HEK293 (cell line): ENCODE data around the gene AFF3.

Experiments
- CTCF ChIA-PET: fragments of 350-600 bp; formaldehyde crosslinking; extraction: SDS; loops from one replicate; lab custom pipeline; 2021; ENCODE audit warnings: antibody characterized with exemption; lab: Yijun Ruan, JAX
- POLR2A ChIA-PET: fragments of 300-600 bp; formaldehyde crosslinking; extraction: SDS; loops from one replicate; lab custom pipeline; 2020; ENCODE audit warnings: antibody characterized with exemption, inconsistent platforms; lab: Yijun Ruan, JAX
- H3K27ac ChIP-seq: fragments of 200-500 bp; sonication (Bioruptor generic); 2 replicates; pipeline ENCODE4 v1.5.1; 2014; ENCODE audit warnings: low read depth, low read length, control low read depth, inconsistent platforms; ENCODE audit errors: extremely low read depth
- H3K36me3 ChIP-seq, 2 experiments: fragments of 200-500 bp in 1 of 2; sonication (Bioruptor generic) in 1 of 2; 1 replicate in 1 of 2; 2 replicates in 1 of 2; pipeline ENCODE4 v1.5.1; 2014 to 2017; ENCODE audit warnings: inconsistent platforms in 2 of 2, low read length in 2 of 2; ENCODE audit not compliant: control insufficient read depth in 2 of 2, insufficient read depth in 1 of 2
- H3K4me1 ChIP-seq: fragments of 200-500 bp; sonication (Bioruptor generic); 2 replicates; pipeline ENCODE4 v1.5.1; 2014; ENCODE audit warnings: mild to moderate bottlenecking, low read length, inconsistent platforms; ENCODE audit not compliant: control insufficient read depth, insufficient read depth
- H3K4me3 ChIP-seq: 2 replicates; pipeline ENCODE4 v1.5.1; 2011; ENCODE audit warnings: low read depth, mild to moderate bottlenecking, control low read depth, low read length, moderate library complexity
- H3K9me3 ChIP-seq: fragments of 200-500 bp; sonication (Bioruptor generic); 2 replicates; pipeline ENCODE4 v1.5.1; 2014; ENCODE audit warnings: low read depth, low read length, inconsistent platforms; ENCODE audit not compliant: control insufficient read depth, insufficient read depth
- MEIS1 ChIP-seq: sonication (generic); formaldehyde crosslinking; IDR thresholded peaks from 2 replicates; pipeline ENCODE4 v1.8.1; 2022; ENCODE audit warnings: missing genetic modification reagents, mild to moderate bottlenecking, borderline replicate concordance
- PRDM4 ChIP-seq: fragments of 450-650 bp; formaldehyde crosslinking; IDR thresholded peaks from 2 replicates; pipeline ENCODE4 v1.5.1; 2017; ENCODE audit warnings: missing biosample characterization, missing genetic modification characterization
- ZNF157 ChIP-seq: fragments of 450-650 bp; formaldehyde crosslinking; IDR thresholded peaks from 2 replicates; pipeline ENCODE4 v1.5.1; 2016; ENCODE audit warnings: missing biosample characterization, missing genetic modification characterization
- ZNF23 ChIP-seq: fragments of 450-650 bp; formaldehyde crosslinking; IDR thresholded peaks from 2 replicates; pipeline ENCODE4 v1.5.1; 2016; ENCODE audit warnings: missing biosample characterization, missing genetic modification characterization, borderline replicate concordance
- ZNF501 ChIP-seq: fragments of 450-650 bp; formaldehyde crosslinking; IDR thresholded peaks from 2 replicates; pipeline ENCODE4 v1.5.1; 2016; ENCODE audit warnings: missing biosample characterization, missing genetic modification characterization
- ZNF555 ChIP-seq: fragments of 450-650 bp; formaldehyde crosslinking; conservative IDR thresholded peaks from 2 replicates; pipeline ENCODE4 v1.5.1; 2017; ENCODE audit warnings: missing biosample characterization, mild to moderate bottlenecking, missing genetic modification characterization, inconsistent platforms
- ZNF585B ChIP-seq: fragments of 450-650 bp; formaldehyde crosslinking; IDR thresholded peaks from 2 replicates; pipeline ENCODE4 v1.5.1; 2016; ENCODE audit warnings: missing biosample characterization, missing genetic modification characterization
- ZNF776 ChIP-seq: fragments of 450-650 bp; formaldehyde crosslinking; IDR thresholded peaks from 2 replicates; pipeline ENCODE4 v1.5.0; 2017; ENCODE audit warnings: missing biosample characterization, missing genetic modification characterization, borderline replicate concordance
- ZNF830 ChIP-seq: fragments of 450-650 bp; IDR thresholded peaks from 2 replicates; pipeline ENCODE4 v1.5.0; 2018; ENCODE audit warnings: missing biosample characterization, missing genetic modification characterization, low read depth, mild to moderate bottlenecking, moderate library complexity
- TF ChIP-seq, protein P1 (sequence below): fragments of 450-650 bp; IDR thresholded peaks from 2 replicates; pipeline ENCODE4 v1.5.1; 2018; ENCODE audit warnings: missing biosample characterization, missing genetic modification characterization
- TF ChIP-seq, protein P2 (sequence below): IDR thresholded peaks from 2 replicates; pipeline ENCODE4 v1.6.1; 2011; ENCODE audit warnings: mild to moderate bottlenecking, low read depth, low read length, borderline replicate concordance
- TF ChIP-seq, protein P3 (sequence below): fragments of 450-650 bp; formaldehyde crosslinking; IDR thresholded peaks from 2 replicates; pipeline ENCODE4 v1.5.1; 2016; ENCODE audit warnings: missing biosample characterization, missing genetic modification characterization
- TF ChIP-seq, protein P4 (sequence below): fragments of 450-650 bp; formaldehyde crosslinking; IDR thresholded peaks from 2 replicates; pipeline ENCODE4 v1.5.1; 2016; ENCODE audit warnings: missing biosample characterization, missing genetic modification characterization

The AFF3 gene

GRCh38 chr2:100185105-100185504, 42.7 kb upstream of the AFF3 start (continued):
- TF ChIP-seq ZNF501 (no peak), ZNF23 (no peak), ZNF555 (tag by site-specific recombination) (no peak), ZNF776 (tag by site-specific recombination) (no peak)
- TF ChIP-seq, protein P1, sequence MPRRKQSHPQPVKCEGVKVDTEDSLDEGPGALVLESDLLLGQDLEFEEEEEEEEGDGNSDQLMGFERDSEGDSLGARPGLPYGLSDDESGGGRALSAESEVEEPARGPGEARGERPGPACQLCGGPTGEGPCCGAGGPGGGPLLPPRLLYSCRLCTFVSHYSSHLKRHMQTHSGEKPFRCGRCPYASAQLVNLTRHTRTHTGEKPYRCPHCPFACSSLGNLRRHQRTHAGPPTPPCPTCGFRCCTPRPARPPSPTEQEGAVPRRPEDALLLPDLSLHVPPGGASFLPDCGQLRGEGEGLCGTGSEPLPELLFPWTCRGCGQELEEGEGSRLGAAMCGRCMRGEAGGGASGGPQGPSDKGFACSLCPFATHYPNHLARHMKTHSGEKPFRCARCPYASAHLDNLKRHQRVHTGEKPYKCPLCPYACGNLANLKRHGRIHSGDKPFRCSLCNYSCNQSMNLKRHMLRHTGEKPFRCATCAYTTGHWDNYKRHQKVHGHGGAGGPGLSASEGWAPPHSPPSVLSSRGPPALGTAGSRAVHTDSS (tag by site-specific recombination) = no peak
- TF ChIP-seq, all 188 proteins: peak for 0

DNA sequence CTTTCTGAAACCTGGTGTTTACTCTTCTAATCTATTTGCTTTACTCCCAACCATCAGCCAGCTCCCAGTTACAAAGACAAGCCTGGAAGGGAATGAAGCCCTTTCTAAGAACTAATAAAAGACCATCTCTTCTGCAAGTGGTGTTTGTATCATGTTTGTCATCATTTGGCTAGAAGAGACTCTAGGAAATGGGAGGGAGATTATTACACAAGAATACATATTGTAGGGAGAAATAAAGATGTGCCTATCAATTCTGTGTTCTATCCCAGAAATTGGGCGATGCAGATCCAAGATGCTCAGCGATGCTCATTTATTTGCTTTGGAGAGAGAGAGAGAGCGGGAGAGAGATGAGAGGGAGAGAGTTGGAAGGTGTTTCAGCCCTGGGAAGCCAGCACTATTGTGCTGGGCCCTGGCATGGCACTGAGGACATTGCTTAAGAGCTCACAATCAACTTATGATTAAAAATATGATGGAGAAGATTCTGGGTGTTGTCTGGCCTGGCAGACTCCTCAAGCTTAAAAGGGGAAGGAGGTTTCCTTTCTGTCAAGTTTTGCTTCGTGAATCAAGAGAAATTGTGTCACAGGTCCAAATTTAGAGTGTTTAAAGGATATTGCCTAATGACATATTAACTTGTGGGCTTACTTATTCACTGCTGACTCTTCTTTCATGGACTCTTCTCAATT, 41.8 kb upstream of the AFF3 start:
- H3K36me3 ChIP-seq = no peaks in the 10 kb centered on the region
- H3K9me3 ChIP-seq = no peaks in the 10 kb centered on the region
- TF ChIP-seq ZNF585B (tag by site-specific recombination) = no peak
- no peak for TF ChIP-seq ZNF157 (tag by site-specific recombination)
- TF ChIP-seq MEIS1 (CRISPR knock-in tag) = no peak
- TF ChIP-seq, protein P2, sequence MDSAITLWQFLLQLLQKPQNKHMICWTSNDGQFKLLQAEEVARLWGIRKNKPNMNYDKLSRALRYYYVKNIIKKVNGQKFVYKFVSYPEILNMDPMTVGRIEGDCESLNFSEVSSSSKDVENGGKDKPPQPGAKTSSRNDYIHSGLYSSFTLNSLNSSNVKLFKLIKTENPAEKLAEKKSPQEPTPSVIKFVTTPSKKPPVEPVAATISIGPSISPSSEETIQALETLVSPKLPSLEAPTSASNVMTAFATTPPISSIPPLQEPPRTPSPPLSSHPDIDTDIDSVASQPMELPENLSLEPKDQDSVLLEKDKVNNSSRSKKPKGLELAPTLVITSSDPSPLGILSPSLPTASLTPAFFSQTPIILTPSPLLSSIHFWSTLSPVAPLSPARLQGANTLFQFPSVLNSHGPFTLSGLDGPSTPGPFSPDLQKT = no peak
- no peak for TF ChIP-seq PRDM4 (tag by site-specific recombination)
- TF ChIP-seq, protein P3, sequence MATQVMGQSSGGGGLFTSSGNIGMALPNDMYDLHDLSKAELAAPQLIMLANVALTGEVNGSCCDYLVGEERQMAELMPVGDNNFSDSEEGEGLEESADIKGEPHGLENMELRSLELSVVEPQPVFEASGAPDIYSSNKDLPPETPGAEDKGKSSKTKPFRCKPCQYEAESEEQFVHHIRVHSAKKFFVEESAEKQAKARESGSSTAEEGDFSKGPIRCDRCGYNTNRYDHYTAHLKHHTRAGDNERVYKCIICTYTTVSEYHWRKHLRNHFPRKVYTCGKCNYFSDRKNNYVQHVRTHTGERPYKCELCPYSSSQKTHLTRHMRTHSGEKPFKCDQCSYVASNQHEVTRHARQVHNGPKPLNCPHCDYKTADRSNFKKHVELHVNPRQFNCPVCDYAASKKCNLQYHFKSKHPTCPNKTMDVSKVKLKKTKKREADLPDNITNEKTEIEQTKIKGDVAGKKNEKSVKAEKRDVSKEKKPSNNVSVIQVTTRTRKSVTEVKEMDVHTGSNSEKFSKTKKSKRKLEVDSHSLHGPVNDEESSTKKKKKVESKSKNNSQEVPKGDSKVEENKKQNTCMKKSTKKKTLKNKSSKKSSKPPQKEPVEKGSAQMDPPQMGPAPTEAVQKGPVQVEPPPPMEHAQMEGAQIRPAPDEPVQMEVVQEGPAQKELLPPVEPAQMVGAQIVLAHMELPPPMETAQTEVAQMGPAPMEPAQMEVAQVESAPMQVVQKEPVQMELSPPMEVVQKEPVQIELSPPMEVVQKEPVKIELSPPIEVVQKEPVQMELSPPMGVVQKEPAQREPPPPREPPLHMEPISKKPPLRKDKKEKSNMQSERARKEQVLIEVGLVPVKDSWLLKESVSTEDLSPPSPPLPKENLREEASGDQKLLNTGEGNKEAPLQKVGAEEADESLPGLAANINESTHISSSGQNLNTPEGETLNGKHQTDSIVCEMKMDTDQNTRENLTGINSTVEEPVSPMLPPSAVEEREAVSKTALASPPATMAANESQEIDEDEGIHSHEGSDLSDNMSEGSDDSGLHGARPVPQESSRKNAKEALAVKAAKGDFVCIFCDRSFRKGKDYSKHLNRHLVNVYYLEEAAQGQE (tag by site-specific recombination) = no peak
- TF ChIP-seq, protein P4, sequence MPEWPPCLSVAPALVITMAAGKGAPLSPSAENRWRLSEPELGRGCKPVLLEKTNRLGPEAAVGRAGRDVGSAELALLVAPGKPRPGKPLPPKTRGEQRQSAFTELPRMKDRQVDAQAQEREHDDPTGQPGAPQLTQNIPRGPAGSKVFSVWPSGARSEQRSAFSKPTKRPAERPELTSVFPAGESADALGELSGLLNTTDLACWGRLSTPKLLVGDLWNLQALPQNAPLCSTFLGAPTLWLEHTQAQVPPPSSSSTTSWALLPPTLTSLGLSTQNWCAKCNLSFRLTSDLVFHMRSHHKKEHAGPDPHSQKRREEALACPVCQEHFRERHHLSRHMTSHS = no peak
- no peak for TF ChIP-seq ZNF830 (tag by site-specific recombination)
- ChIA-PET CTCF (interaction anchor here (0.6 kb wide), 1 partner anchor 71 kb away, joined by 4 read pairs; no protein-coding TSS in a partner anchor), POLR2A (no interaction called here)
- H3K27ac ChIP-seq = no peak overlapping the region
- H3K4me1 ChIP-seq = no peaks in the 10 kb centered on the region
- no peak overlapping the region for H3K4me3 ChIP-seq
